SK-N-SH treated with all-trans-retinoic acid at 6 μM for 48 hours (cell line): ENCODE measurements around the gene SEL1L2.

Experiments used
- ATAC-seq: fragments of 200-7000 bp; cut with Tn5 transposase; 3 replicates; pipeline ENCODE4 v1.9.1; 2020; ENCODE audit warnings: mild to moderate bottlenecking, moderate library complexity
- BACH2 ChIP-seq: fragments of 250-450 bp; sonication (Bioruptor Pico); IDR thresholded peaks from 2 replicates; pipeline ENCODE4 v1.9.0; 2021; ENCODE audit warnings: mild to moderate bottlenecking, borderline replicate concordance
- CSDC2 ChIP-seq: fragments of 250-450 bp; sonication (Bioruptor Pico); IDR thresholded peaks from 2 replicates; pipeline ENCODE4 v1.5.0; 2020; ENCODE audit warnings: mild to moderate bottlenecking, moderate library complexity
- GLIS3 ChIP-seq: fragments of 250-450 bp; sonication (Bioruptor Pico); IDR thresholded peaks from 2 replicates; pipeline ENCODE4 v1.5.0; 2020; ENCODE audit warnings: mild to moderate bottlenecking, moderate library complexity
- OSR1 ChIP-seq: fragments of 250-450 bp; sonication (Bioruptor Pico); IDR thresholded peaks from 2 replicates; pipeline ENCODE4 v1.8.0; 2022; ENCODE audit warnings: moderate library complexity, mild to moderate bottlenecking, inconsistent platforms
- RARB ChIP-seq: fragments of 250-450 bp; sonication (Bioruptor Pico); IDR thresholded peaks from 2 replicates; pipeline ENCODE4 v1.8.0; 2021; ENCODE audit warnings: mild to moderate bottlenecking, moderate library complexity
- TCF4 ChIP-seq: fragments of 250-450 bp; sonication (Bioruptor Pico); IDR thresholded peaks from 2 replicates; pipeline ENCODE4 v1.8.0; 2021; ENCODE audit warnings: mild to moderate bottlenecking, moderate library complexity, borderline replicate concordance
- TOX ChIP-seq: fragments of 250-450 bp; sonication (Bioruptor Pico); IDR thresholded peaks from 2 replicates; pipeline ENCODE4 v1.8.0; 2021; ENCODE audit warnings: mild to moderate bottlenecking, moderate library complexity, borderline replicate concordance
- ZFP3 ChIP-seq: fragments of 250-450 bp; sonication (Bioruptor Pico); IDR thresholded peaks from 2 replicates; pipeline ENCODE4 v1.5.0; 2020; ENCODE audit warnings: mild to moderate bottlenecking, moderate library complexity
- ZNF565 ChIP-seq: fragments of 450-650 bp; formaldehyde crosslinking; conservative IDR thresholded peaks from 2 replicates; pipeline ENCODE4 v1.5.0; 2020; ENCODE audit warnings: low read depth, mild to moderate bottlenecking, moderate library complexity
- ZNF70 ChIP-seq: fragments of 450-650 bp; formaldehyde crosslinking; IDR thresholded peaks from 2 replicates; pipeline ENCODE4 v1.5.0; 2020; ENCODE audit warnings: mild to moderate bottlenecking, moderate library complexity
- ZNF8 ChIP-seq: fragments of 450-650 bp; formaldehyde crosslinking; IDR thresholded peaks from 2 replicates; pipeline ENCODE4 v1.5.0; 2020; ENCODE audit warnings: mild to moderate bottlenecking, moderate library complexity
- TF ChIP-seq, protein P1 (sequence below): fragments of 250-450 bp; sonication (Bioruptor Pico); IDR thresholded peaks from 2 replicates; pipeline ENCODE4 v1.8.0; 2020; ENCODE audit warnings: mild to moderate bottlenecking, moderate library complexity, borderline replicate concordance
- TF ChIP-seq, protein P2 (sequence below): fragments of 250-450 bp; sonication (Bioruptor Pico); IDR thresholded peaks from 2 replicates; pipeline ENCODE4 v1.5.0; 2020; ENCODE audit warnings: mild to moderate bottlenecking, moderate library complexity
- TF ChIP-seq, protein P3 (sequence below): fragments of 250-450 bp; sonication (Bioruptor Pico); IDR thresholded peaks from 2 replicates; pipeline ENCODE4 v1.8.0; 2021; ENCODE audit warnings: low read depth, mild to moderate bottlenecking, moderate library complexity, borderline replicate concordance
- TF ChIP-seq, protein P4 (sequence below): fragments of 250-450 bp; sonication (Bioruptor Pico); IDR thresholded peaks from 2 replicates; pipeline ENCODE4 v1.5.1; 2021; ENCODE audit warnings: mild to moderate bottlenecking, moderate library complexity

SEL1L2 gene

DNA sequence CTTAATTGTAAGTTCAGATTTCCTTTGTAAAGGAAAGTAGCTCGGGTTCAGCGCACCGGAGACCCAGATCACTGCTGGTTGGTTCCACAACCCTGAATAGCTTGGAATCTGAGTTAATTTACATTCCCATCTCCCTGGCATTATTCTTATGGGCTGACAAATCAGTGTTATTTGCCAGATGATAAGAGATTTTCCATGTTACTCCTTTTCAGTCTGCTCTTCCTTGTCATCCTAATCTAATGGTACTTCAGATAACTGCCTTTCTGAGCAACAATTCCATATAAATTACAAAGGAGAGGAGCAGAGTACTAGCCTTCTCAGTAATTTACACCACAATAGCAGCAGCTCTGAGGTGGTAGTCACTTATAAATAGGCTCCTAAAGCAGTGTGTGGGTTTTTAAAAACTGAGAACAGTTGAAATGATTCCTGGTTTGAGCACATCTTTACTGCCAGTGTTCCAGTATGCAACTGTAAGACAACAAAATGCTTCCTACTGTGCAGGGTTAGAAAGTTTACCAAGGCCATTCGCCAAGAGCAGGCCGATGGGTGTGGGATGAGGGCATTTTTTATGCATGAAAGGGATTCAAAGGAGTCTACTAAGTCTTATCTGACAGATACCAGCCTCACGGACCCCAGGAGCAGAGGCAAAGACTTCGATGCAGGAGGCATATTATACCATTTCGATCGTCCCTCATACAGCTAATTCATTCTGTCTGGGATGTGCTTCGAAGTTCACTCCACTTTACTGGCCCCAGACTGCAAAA lies 115.8 kb downstream of the SEL1L2 start:
- no peak for TF ChIP-seq TCF4
- TF ChIP-seq, protein P1, sequence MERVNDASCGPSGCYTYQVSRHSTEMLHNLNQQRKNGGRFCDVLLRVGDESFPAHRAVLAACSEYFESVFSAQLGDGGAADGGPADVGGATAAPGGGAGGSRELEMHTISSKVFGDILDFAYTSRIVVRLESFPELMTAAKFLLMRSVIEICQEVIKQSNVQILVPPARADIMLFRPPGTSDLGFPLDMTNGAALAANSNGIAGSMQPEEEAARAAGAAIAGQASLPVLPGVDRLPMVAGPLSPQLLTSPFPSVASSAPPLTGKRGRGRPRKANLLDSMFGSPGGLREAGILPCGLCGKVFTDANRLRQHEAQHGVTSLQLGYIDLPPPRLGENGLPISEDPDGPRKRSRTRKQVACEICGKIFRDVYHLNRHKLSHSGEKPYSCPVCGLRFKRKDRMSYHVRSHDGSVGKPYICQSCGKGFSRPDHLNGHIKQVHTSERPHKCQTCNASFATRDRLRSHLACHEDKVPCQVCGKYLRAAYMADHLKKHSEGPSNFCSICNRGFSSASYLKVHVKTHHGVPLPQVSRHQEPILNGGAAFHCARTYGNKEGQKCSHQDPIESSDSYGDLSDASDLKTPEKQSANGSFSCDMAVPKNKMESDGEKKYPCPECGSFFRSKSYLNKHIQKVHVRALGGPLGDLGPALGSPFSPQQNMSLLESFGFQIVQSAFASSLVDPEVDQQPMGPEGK (CRISPR knock-in tag): no peak
- no peak for TF ChIP-seq GLIS3
- no peak for TF ChIP-seq ZNF70 (CRISPR knock-in tag)
- TF ChIP-seq, protein P2, sequence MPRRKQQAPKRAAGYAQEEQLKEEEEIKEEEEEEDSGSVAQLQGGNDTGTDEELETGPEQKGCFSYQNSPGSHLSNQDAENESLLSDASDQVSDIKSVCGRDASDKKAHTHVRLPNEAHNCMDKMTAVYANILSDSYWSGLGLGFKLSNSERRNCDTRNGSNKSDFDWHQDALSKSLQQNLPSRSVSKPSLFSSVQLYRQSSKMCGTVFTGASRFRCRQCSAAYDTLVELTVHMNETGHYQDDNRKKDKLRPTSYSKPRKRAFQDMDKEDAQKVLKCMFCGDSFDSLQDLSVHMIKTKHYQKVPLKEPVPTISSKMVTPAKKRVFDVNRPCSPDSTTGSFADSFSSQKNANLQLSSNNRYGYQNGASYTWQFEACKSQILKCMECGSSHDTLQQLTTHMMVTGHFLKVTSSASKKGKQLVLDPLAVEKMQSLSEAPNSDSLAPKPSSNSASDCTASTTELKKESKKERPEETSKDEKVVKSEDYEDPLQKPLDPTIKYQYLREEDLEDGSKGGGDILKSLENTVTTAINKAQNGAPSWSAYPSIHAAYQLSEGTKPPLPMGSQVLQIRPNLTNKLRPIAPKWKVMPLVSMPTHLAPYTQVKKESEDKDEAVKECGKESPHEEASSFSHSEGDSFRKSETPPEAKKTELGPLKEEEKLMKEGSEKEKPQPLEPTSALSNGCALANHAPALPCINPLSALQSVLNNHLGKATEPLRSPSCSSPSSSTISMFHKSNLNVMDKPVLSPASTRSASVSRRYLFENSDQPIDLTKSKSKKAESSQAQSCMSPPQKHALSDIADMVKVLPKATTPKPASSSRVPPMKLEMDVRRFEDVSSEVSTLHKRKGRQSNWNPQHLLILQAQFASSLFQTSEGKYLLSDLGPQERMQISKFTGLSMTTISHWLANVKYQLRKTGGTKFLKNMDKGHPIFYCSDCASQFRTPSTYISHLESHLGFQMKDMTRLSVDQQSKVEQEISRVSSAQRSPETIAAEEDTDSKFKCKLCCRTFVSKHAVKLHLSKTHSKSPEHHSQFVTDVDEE (CRISPR knock-in tag): no peak
- no peak for TF ChIP-seq ZFP3 (CRISPR knock-in tag)
- no peak for TF ChIP-seq ZNF565 (CRISPR knock-in tag)
- no peak; the same call in 2 of the 3 replicates for ATAC-seq

DNA sequence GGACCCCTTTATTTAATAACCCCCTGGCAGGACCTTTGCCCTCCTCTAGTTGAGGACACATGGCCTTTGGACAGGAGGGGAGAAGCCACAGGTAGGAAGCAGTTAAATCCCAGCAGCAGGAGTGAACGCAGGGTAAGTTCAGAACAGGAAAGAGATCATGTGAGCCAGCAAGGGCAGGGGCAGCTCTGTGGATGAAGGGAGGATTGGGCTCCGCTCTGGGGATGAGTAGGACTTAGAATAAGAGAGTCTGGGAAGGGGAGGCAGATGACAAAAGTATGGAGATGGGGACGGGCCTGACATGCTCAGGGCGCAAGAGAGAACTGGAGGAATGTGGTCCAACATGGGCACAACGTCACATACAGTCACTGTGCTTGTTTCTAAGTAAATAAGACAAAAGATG lies 116.6 kb downstream of the SEL1L2 start:
- TF ChIP-seq BACH2 (CRISPR knock-in tag): no peak
- no peak for TF ChIP-seq ZNF565 (CRISPR knock-in tag)
- no peak for TF ChIP-seq CSDC2 (CRISPR knock-in tag)
- ATAC-seq: no peak

DNA sequence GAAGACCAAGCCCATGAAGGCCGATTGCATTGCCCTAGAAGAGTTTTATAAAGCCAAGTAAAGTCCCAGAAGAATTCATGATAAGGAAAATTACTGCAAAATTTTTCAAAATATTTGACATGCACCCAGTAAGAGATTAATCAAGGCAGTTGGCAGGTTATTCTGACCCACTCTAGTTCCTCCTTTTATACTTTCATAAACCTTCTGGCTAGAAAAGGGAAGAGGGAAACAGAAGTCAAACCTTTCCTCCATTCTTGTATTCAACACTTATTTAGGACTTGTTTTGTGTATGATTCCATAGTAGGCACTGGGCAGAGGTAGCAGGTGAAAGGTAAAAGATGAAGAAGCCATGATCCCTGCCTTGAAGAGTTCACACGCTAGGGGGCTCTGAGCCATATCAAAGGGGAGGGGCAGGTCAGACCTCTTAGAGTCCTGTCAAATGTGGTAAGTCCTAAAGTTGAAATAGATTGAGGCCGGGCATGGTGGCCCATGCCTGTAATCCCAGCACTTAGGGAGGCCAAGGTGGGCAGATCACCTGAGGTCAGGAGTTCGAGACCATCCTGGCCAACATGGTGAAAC lies 120.2 kb downstream of the SEL1L2 start:
- no peak for ATAC-seq
- no peak for TF ChIP-seq ZFP3 (CRISPR knock-in tag)
- TF ChIP-seq, protein P3, sequence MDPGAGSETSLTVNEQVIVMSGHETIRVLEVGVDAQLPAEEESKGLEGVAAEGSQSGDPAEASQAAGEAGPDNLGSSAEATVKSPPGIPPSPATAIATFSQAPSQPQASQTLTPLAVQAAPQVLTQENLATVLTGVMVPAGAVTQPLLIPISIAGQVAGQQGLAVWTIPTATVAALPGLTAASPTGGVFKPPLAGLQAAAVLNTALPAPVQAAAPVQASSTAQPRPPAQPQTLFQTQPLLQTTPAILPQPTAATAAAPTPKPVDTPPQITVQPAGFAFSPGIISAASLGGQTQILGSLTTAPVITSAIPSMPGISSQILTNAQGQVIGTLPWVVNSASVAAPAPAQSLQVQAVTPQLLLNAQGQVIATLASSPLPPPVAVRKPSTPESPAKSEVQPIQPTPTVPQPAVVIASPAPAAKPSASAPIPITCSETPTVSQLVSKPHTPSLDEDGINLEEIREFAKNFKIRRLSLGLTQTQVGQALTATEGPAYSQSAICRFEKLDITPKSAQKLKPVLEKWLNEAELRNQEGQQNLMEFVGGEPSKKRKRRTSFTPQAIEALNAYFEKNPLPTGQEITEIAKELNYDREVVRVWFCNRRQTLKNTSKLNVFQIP (CRISPR knock-in tag): no peak
- TF ChIP-seq ZNF70 (CRISPR knock-in tag): no peak
- no peak for TF ChIP-seq CSDC2 (CRISPR knock-in tag)
- TF ChIP-seq OSR1 (CRISPR knock-in tag): no peak
- TF ChIP-seq, protein P1 (CRISPR knock-in tag): no peak
- no peak for TF ChIP-seq ZNF8 (CRISPR knock-in tag)
- no peak for TF ChIP-seq ZNF565 (CRISPR knock-in tag)

DNA sequence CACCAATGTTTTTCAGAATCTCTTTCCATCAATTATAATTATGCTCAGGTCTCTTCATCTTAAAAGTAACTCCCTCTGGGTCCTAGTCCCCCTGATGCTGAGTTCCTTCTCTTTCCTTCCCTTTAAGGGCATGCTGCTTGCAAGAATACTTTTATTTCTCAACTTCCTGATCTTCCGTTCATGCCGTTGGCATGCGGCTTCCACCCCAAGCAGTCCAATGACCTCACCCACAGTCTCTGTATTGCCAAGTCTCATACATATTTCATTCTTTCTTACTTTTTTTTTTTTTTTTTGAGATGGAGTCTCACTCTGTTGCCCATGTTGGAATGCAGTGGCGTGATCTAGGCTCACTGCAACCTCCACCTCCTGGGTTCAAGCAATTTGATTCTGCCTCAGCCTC lies 122.1 kb downstream of the SEL1L2 start:
- TF ChIP-seq, protein P4, sequence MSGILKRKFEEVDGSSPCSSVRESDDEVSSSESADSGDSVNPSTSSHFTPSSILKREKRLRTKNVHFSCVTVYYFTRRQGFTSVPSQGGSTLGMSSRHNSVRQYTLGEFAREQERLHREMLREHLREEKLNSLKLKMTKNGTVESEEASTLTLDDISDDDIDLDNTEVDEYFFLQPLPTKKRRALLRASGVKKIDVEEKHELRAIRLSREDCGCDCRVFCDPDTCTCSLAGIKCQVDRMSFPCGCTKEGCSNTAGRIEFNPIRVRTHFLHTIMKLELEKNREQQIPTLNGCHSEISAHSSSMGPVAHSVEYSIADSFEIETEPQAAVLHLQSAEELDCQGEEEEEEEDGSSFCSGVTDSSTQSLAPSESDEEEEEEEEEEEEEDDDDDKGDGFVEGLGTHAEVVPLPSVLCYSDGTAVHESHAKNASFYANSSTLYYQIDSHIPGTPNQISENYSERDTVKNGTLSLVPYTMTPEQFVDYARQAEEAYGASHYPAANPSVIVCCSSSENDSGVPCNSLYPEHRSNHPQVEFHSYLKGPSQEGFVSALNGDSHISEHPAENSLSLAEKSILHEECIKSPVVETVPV (CRISPR knock-in tag): no peak
- TF ChIP-seq TOX (CRISPR knock-in tag) (no peak), ZNF70 (CRISPR knock-in tag) (no peak), RARB (no peak)
- peak; percentile 59 for ATAC-seq
